ENCODE measurements around the gene GDPD1.
"Not testable (repeated sequence)": the region's sequence is repeated elsewhere in the genome, so short reads cannot be mapped to it uniquely, and the experiment has no call there.

Gene GDPD1

DNA sequence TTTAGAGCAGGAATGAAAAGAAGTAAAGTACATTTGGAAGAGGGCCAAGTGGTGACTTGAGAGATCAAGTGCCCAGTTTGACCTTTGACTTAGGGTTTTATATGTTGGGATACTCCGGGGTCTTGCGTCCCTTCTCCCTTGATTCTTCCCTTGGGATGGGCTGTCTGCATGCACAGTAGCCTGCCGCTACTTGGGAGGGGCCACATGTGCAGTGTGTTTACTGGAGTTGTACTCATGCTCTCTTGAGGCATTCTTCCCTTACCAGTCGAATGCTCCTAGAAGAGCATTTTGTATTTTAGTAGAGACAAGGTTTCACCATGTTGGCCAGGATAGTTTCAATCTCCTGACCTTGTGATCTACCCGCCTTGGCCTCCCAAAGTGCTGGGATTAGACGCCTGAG is 23.8 kb downstream of the GDPD1 start:
- DNase-seq (ENCODE audit: low read depth) = no peak

- DNase-seq (ENCODE audit: low read depth) = no peak
These were observed 34.4 kb downstream of the GDPD1 start for GRCh38 chr17:59254742-59255141.

- no peak for DNase-seq (ENCODE audit: low read depth)
These were observed 36.8 kb downstream of the GDPD1 start for GRCh38 chr17:59257101-59257500.

- DNase-seq (ENCODE audit: low read depth) = no peak
These were observed 40.4 kb downstream of the GDPD1 start for GRCh38 chr17:59260722-59261121.

GRCh38 chr17:59266745-59267144 is 46.4 kb downstream of the GDPD1 start:
- DNase-seq (ENCODE audit: low read depth) = no peak

DNA sequence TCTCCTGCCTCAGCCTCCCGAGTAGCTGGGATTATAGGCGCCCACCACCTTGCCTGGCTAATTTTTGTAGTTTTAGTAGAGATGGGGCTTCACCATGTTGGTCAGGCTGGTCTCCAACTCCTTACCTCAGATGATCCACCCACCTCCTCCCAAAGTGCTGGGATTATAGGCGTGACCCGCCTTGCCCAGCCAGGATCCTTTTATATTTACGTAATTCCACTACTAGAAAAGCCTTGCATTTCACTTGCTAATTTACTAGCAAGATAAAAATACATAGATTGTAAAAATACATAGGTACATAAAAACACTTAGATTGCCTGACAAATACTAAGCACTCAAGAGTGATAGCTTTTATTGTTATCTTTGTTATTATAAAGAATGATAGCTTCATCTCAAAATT is 47.5 kb downstream of the GDPD1 start:
- no peak for DNase-seq (ENCODE audit: low read depth)

DNA sequence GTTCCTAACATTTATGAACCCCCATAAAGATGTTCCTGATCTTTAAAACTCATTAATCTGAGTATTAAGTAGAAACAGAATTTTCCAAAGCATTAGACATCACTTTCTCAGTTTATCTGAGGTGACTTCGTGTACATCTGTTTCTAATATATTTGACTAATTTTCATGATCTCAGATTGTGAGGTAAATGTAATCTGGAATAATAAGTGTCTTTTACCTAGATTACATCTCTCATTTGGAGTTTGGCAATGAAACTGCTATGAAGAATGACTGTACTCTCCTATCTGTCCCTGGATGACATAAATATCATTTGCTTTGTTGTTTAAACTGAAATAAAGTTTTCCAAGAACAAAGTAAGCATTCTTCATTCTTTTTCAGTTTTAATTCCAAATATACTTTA is 55.3 kb downstream of the GDPD1 start:
- no peak for DNase-seq (ENCODE audit: low read depth)

GRCh38 chr17:59277031-59277430 is 56.7 kb downstream of the GDPD1 start:
- DNase-seq (ENCODE audit: low read depth) = no peak

DNA sequence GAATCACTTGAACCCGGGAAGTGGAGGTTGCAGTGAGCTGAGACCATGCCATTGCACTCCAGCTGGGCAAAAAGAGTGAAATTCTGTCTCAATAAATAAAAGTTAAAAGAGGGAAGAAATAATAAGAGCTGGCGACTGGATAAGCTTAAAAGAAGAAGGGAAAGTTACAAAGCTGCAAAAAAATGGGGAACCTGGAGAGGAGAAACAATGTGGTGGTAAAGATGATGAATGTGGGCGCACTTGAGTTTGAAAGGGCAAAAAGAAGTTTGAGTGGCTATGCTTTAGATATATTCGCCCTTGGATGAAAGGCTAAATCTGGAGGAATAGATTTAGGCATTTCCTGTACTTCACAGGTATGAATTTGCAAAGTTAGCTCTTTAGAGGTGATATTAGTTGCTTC is 58.1 kb downstream of the GDPD1 start:
- DNase-seq (ENCODE audit: low read depth) = no peak

DNA sequence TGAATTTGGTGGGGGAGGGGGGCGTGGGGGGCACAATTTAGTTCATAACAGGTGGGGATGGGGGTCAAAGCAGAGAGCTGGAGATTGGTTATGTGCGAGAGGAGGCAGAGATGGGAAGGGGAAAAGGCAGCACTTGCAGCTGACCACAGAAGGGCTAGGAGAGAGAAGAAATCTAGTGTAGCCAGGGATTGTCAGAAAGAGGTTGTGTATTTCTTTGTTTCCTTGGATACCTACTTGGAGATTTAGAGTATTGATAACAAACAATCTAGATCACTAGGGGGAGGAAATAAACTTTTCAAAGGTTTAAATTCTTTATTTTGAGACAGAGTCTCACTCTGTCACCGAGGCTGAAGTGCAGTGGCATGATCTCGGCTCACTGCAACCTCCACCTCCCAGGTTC is 64.0 kb downstream of the GDPD1 start:
- no peak for DNase-seq (ENCODE audit: low read depth)

- no peak for DNase-seq (ENCODE audit: low read depth)
These were observed 67.1 kb downstream of the GDPD1 start for GRCh38 chr17:59287452-59287851.

DNA sequence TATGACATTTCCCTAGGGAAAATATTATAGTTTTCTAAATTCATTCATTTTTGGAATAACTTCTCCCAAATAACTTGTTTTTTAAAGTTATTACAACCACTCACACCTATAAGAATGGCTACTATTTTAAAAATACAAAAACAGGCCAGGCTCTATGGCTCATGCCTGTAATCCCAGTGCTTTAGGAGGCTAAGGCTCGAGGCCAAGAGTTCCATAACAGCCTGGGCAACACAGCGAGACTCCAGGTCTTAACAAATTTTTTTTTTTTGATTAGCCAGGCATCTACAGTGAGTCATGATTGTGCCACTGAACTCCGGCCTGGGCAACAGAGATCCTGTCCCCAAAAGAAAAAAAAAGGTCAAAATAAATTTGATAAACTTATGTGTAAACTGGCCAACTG is 67.6 kb downstream of the GDPD1 start:
- DNase-seq (ENCODE audit: low read depth) = no peak

GRCh38 chr17:59289981-59290301 is 69.6 kb downstream of the GDPD1 start:
- no peak for DNase-seq (ENCODE audit: low read depth)

GRCh38 chr17:59290302-59290998 is 70.1 kb downstream of the GDPD1 start:
- not testable (repeated sequence) for DNase-seq (ENCODE audit: low read depth)

DNA sequence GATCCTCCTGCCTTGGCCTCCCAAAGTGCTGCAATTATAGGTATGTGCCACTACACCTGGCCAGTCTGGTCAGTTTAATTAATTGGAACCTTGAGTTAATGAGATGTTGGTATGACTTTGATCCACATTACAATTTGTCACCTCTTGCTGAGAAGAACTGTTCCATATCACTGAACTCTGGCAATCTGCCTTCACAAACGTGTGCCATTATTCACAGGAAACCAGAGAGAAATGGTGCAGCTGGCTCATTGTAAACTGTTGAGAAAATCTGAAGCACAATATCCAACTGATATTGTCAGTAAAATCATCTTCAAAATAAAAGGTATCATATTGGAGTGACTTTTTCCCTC is 71.8 kb downstream of the GDPD1 start:
- DNase-seq (ENCODE audit: low read depth) = no peak

GRCh38 chr17:59296190-59296589 is 75.9 kb downstream of the GDPD1 start:
- DNase-seq (ENCODE audit: low read depth) = no peak

GRCh38 chr17:59298521-59298920 is 78.2 kb downstream of the GDPD1 start:
- DNase-seq (ENCODE audit: low read depth) = no peak

GRCh38 chr17:59299400-59300092 is 79.2 kb downstream of the GDPD1 start:
- DNase-seq (ENCODE audit: low read depth) = no peak

DNA sequence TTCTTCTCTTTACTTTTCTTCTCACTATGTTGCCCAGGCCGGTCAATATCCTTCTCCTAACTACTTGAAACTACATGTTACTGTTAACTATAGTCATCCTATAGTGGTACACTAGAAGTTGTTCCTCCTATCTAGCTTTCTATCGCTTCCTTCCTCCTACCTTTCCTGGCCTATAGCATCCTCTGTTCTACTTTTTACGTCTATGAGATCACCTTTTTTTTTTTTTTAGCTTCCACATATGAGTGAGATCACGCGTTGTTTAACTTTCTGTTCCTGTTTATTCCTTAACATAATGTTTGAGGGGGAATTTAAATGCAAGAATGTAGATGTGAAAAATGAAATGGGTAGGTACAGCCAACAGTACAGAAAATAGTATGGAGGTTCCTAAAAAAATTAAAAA is 80.6 kb downstream of the GDPD1 start:
- DNase-seq (ENCODE audit: low read depth) = no peak

GRCh38 chr17:59304811-59305210 is 84.5 kb downstream of the GDPD1 start:
- no peak for DNase-seq (ENCODE audit: low read depth)

DNA sequence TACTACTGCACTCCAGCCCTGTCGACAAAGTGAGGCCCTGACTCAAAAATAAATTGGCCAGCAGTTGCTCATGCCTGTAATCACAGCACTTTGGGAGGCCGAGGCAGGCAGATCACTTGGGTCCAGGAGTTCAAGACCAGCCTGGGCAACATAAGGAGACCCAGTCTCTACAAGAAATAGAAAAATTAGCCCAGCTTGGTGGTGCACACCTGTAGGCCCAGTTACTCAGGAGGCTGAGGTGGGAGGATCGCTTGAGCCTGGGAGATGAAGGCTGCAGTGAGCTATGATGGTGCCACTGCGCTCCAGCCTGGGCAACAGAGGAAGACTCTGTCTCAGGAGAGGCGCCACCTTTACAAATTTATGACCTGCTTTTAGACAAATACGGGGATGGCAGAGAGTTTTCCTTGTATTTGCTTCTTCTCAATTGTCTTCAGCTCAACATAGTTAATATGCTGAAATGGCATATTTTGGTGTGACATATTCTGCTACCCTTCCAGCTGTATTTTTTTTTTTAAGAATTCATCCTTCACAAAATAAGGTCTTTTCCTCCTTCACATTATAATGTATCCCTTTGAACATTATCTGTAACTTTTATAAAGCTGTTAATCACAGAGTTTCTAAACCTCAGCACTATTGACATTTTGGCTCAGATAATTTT is 90.1 kb downstream of the GDPD1 start:
- DNase-seq (ENCODE audit: low read depth) = no peak

DNA sequence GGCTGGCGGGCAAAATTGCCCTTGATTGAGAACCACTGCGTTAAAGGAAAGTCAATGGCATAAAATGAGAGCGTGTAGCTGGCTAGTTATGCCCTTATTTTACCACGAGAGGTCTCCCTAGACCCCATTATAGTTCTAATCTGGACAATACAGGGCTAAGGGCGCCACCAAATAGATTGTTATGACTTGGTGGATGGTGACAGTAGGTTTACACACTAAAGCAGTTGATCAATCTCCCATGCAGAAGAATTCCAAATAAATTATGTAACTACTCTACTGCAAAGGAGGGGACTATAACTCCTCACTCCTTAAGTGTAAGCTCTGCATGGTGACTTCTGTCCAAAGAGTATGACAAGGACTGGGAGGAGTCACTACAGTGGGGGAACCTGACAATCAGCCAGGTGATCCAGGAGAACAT is 90.7 kb downstream of the GDPD1 start:
- no peak for DNase-seq (ENCODE audit: low read depth)

DNA sequence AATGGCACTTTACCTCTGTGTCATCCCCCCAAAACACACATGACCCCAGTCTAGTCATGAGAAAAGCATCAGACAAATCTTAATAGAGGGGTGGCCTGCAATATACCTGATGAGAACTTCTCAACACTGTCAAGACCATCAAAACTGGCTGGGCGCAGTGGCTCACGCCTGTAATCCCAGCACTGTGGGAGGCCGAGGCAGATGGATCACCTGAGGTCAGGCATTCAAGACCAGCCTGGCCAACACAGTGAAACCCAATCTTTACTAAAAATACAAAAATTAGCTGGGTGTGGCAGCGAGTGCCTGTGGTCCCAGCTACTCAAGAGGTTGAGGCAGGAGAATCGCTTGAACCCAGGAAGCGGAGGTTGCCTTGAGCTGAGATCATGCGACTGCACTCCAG is 91.2 kb downstream of the GDPD1 start:
- DNase-seq (ENCODE audit: low read depth) = not testable (repeated sequence)

GRCh38 chr17:59315866-59316265 is 95.6 kb downstream of the GDPD1 start:
- no peak for DNase-seq (ENCODE audit: low read depth)

Measured in stimulated activated CD8-positive, alpha-beta memory T cell treated with anti-CD3 and anti-CD28 coated beads, Interleukin-7, amount 100 ng/mL, for 24 hours (primary cell).